SK-MEL-5 (cell line): ENCODE measurements around the gene FKBP3. TPM values are rescaled to one million over a fixed set of nuclear protein-coding genes. Genes with fewer than 3 reads are reported as not detected.
"Not testable (repeated sequence)": the region's sequence is repeated elsewhere in the genome, so short reads cannot be mapped to it uniquely, and the experiment has no call there.

Experiments used
- DNase-seq: peaks from one replicate; pipeline ENCODE4 v3.0.0-alpha.2; 2016; ENCODE audit warnings: low read depth, low spot score
- in situ Hi-C: cut with HindIII; loops from 2 replicates; pipeline ENCODE4 v1.10.0; 2016; ENCODE audit warnings: low sequenced_read_pairs, high pct_unique_total_duplicates, low pct_unique_long_range_greater_than_20kb
- polyA plus RNA-seq, 2 experiments: library from polyadenylated mRNA; depleted of rRNA; stranded (reverse); fragments of >200 nt; gene quantifications; 2 replicates each; pipeline ENCODE4 v1.2.3, GENCODE V29; 2015
- total RNA-seq: library from RNA; depleted of rRNA; stranded (reverse); fragments of >200 nt; shearing (Covaris generic); gene quantifications from 2 replicates; pipeline ENCODE4 v1.2.3, GENCODE V29; 2014; rRNA removed

FKBP3 gene
- total RNA-seq, result 54.9 and 59.1 TPM in 2 replicates
- polyA plus RNA-seq (2015; cell fraction: cytosol; rRNA removed), result 26.9 and 38.0 TPM in 2 replicates
- polyA plus RNA-seq (2015; cell fraction: nucleus; rRNA removed), result 254 and 300 TPM in 2 replicates

- peak; percentile 99 for DNase-seq
- in situ Hi-C loops, result no loop called here
These were observed at the start of gene FKBP3 for GRCh38 chr14:45134051-45134958. Gene FKBP3 (minus strand): TSS chr14:45134481. CDS start chr14:45134456, 25 bp downstream.

- DNase-seq, result no peak
- in situ Hi-C loops, result no loop called here
These were observed 47.5 kb upstream of the FKBP3 start for GRCh38 chr14:45181806-45182205.

GRCh38 chr14:45181329-45181728, 47.0 kb upstream of the FKBP3 start:
- in situ Hi-C loops, result no loop called here
- DNase-seq, result no peak

- in situ Hi-C loops, result no loop called here
These were observed 42.8 kb upstream of the FKBP3 start for GRCh38 chr14:45177076-45177475.

GRCh38 chr14:45169906-45170305, 35.6 kb upstream of the FKBP3 start:
- in situ Hi-C loops, result no loop called here
- no peak for DNase-seq

More at GRCh38 chr14:45177076-45177475, 42.8 kb upstream of the FKBP3 start:
- no peak for DNase-seq

GRCh38 chr14:45156067-45156466, 21.8 kb upstream of the FKBP3 start:
- peak; percentile 10 for DNase-seq
- in situ Hi-C loops, result no loop called here

- in situ Hi-C loops, result no loop called here
- DNase-seq, result peak; percentile 75
These were observed 16.2 kb upstream of the FKBP3 start for GRCh38 chr14:45150386-45150890.

- in situ Hi-C loops, result no loop called here
- DNase-seq, result no peak
These were observed 15.3 kb upstream of the FKBP3 start for GRCh38 chr14:45149602-45150001.

- DNase-seq, result no peak
These were observed 10.9 kb upstream of the FKBP3 start for GRCh38 chr14:45145214-45145613.

GRCh38 chr14:45144658-45145057, 10.4 kb upstream of the FKBP3 start:
- in situ Hi-C loops, result no loop called here
- no peak for DNase-seq

More at GRCh38 chr14:45145214-45145613, 10.9 kb upstream of the FKBP3 start:
- in situ Hi-C loops, result no loop called here

- in situ Hi-C loops, DNase-seq: not testable (repeated sequence)
These were observed 7.8 kb upstream of the FKBP3 start for GRCh38 chr14:45142083-45142482.

- in situ Hi-C loops, result no loop called here
- DNase-seq, result no peak
These were observed 6.4 kb upstream of the FKBP3 start for GRCh38 chr14:45140661-45141187.

GRCh38 chr14:45136399-45136798, 2.1 kb upstream of the FKBP3 start:
- in situ Hi-C loops, result no loop called here
- no peak for DNase-seq

GRCh38 chr14:45135659-45136395, 1.5 kb upstream of the FKBP3 start, which contains the start of gene FANCM:
Gene FANCM (plus strand): TSS chr14:45135930. CDS start chr14:45136032, 102 bp downstream.
- peak; percentile 96 for DNase-seq
- in situ Hi-C loops, result no loop called here

GRCh38 chr14:45135156-45135555, 875 bp upstream of the FKBP3 start:
- in situ Hi-C loops, result no loop called here
- DNase-seq, result peak; percentile 11

- in situ Hi-C loops, result no loop called here
These were observed 614 bp downstream of the FKBP3 start for GRCh38 chr14:45133683-45134050.

GRCh38 chr14:45128963-45129629, 5.2 kb downstream of the FKBP3 start:
- in situ Hi-C loops, result no loop called here
- DNase-seq, result no peak

More at GRCh38 chr14:45133683-45134050, 614 bp downstream of the FKBP3 start:
- no peak for DNase-seq
